Measurements from ENCODE around the gene LRRC18.

Gene LRRC18

GRCh38 chr10:48939790-48940325 is at the start of gene LRRC18:
LRRC18 (minus strand) TSS chr10:48939840; CDS start chr10:48914155, 25,685 bp downstream.
- no peak within 1 kb of the TSS for H3K4me3 ChIP-seq (ENCODE audit: low read depth, low read length)
- TF ChIP-seq CTCF (IDR thresholded peaks at IDR 0.05; ENCODE audit: low read depth, low read length), result no peak

GRCh38 chr10:48985621-48986158 is 46.0 kb upstream of the LRRC18 start:
- H3K4me3 ChIP-seq (ENCODE audit: low read depth, low read length), result no peak overlapping the region
- TF ChIP-seq CTCF (IDR thresholded peaks at IDR 0.05; ENCODE audit: low read depth, low read length), result no peak

- no peak overlapping the region for H3K4me3 ChIP-seq (ENCODE audit: low read depth, low read length)
- TF ChIP-seq CTCF (IDR thresholded peaks at IDR 0.05; ENCODE audit: low read depth, low read length), result no peak
These were observed 44.2 kb upstream of the LRRC18 start for GRCh38 chr10:48983648-48984351.

- H3K4me3 ChIP-seq (ENCODE audit: low read depth, low read length), result no peak overlapping the region
- no peak for TF ChIP-seq CTCF (IDR thresholded peaks at IDR 0.05; ENCODE audit: low read depth, low read length)
These were observed 42.9 kb upstream of the LRRC18 start for GRCh38 chr10:48982584-48982983.

- no peak overlapping the region for H3K4me3 ChIP-seq (ENCODE audit: low read depth, low read length)
- peak; percentile 83 for TF ChIP-seq CTCF (IDR thresholded peaks at IDR 0.05; ENCODE audit: low read depth, low read length)
These were observed 41.8 kb upstream of the LRRC18 start for GRCh38 chr10:48981310-48981907.

- no peak overlapping the region for H3K4me3 ChIP-seq (ENCODE audit: low read depth, low read length)
- TF ChIP-seq CTCF (IDR thresholded peaks at IDR 0.05; ENCODE audit: low read depth, low read length), result no peak
These were observed 38.7 kb upstream of the LRRC18 start for GRCh38 chr10:48978318-48978717.

GRCh38 chr10:48976196-48976595 is 36.6 kb upstream of the LRRC18 start:
- TF ChIP-seq CTCF (IDR thresholded peaks at IDR 0.05; ENCODE audit: low read depth, low read length), result peak; percentile 19; the same call in 1 of the 2 replicates
- no peak overlapping the region for H3K4me3 ChIP-seq (ENCODE audit: low read depth, low read length)
